SK-N-SH (cell line): ENCODE data around the gene FSIP1. TPM values are rescaled to one million over a fixed set of nuclear protein-coding genes. Genes with fewer than 3 reads are reported as not detected.

Experiments
- CTCF ChIA-PET: fragments of 300-600, 350-600 bp; formaldehyde crosslinking; extraction: SDS; loops from one replicate; lab custom pipeline; 2021; lab: Yijun Ruan, JAX
- POLR2A ChIA-PET: fragments of 350-600 bp; sonication (Branson Sonifier 250); formaldehyde crosslinking; extraction: SDS; loops from one replicate; lab custom pipeline; 2020; ENCODE audit warnings: antibody characterized with exemption, inconsistent platforms; lab: Yijun Ruan, JAX
- DNase-seq: peaks from one replicate; pipeline ENCODE4 v3.0.0; 2012
- H2AFZ ChIP-seq: fragments of 200-600 bp; sonication (generic); 2 replicates; pipeline ENCODE4 v1.8.1; 2016; ENCODE audit warnings: antibody characterized with exemption, mild to moderate bottlenecking, low read depth
- H3F3A ChIP-seq: fragments of 200-600 bp; sonication (generic); replicated peaks from 2 replicates; pipeline ENCODE3; 2016; ENCODE audit warnings: antibody characterized with exemption, mild to moderate bottlenecking; ENCODE audit not compliant: insufficient read depth
- H3K27ac ChIP-seq, 2 experiments: fragments of 200-500 bp in 1 of 2; fragments of 200-600 bp in 1 of 2; sonication (Bioruptor generic) in 1 of 2; sonication (generic), shearing (Covaris generic) in 1 of 2; 2 replicates each; pipeline versions ENCODE4 v1.5.1 to v1.6.1; 2014 to 2016; ENCODE audit warnings: low read depth in 2 of 2, inconsistent platforms in 1 of 2, low read length in 1 of 2, mild to moderate bottlenecking in 1 of 2, mixed read lengths in 1 of 2
- H3K27me3 ChIP-seq: fragments of 200-600 bp; sonication (generic), shearing (Covaris generic); 2 replicates; pipeline ENCODE4 v1.6.1; 2016; ENCODE audit warnings: mixed run types; ENCODE audit not compliant: insufficient read depth
- H3K36me3 ChIP-seq, 2 experiments: fragments of 200-500 bp in 1 of 2; fragments of 200-600 bp in 1 of 2; sonication (Bioruptor generic) in 1 of 2; sonication (generic) in 1 of 2; replicated peaks in 1 of 2; 2 replicates each; pipeline versions ENCODE3 to v1.5.1; 2014 to 2016; ENCODE audit warnings: low read length in 1 of 2, mild to moderate bottlenecking in 1 of 2; ENCODE audit not compliant: insufficient read depth in 2 of 2, control insufficient read depth in 1 of 2
- H3K4me1 ChIP-seq, 2 experiments: fragments of 200-500 bp in 1 of 2; fragments of 200-600 bp in 1 of 2; sonication (Bioruptor generic) in 1 of 2; sonication (generic), shearing (Covaris generic) in 1 of 2; 2 replicates each; pipeline versions ENCODE4 v1.5.1 to v1.6.1; 2014 to 2016; ENCODE audit warnings: low read depth in 1 of 2, low read length in 1 of 2, mixed run types in 1 of 2; ENCODE audit not compliant: insufficient read depth in 2 of 2, control insufficient read depth in 1 of 2
- H3K4me2 ChIP-seq: fragments of 200-600 bp; sonication (generic), shearing (Covaris generic); 2 replicates; pipeline ENCODE4 v1.6.1; 2017; ENCODE audit warnings: mixed run types
- H3K4me3 ChIP-seq, 2 experiments: fragments of 200-500 bp in 1 of 2; fragments of 200-600 bp in 1 of 2; sonication (Bioruptor generic) in 1 of 2; sonication (generic), shearing (Covaris generic) in 1 of 2; 2 replicates each; pipeline versions ENCODE4 v1.5.1 to v1.8.1; 2014 to 2016; ENCODE audit warnings: low read depth in 2 of 2, inconsistent platforms in 1 of 2, low read length in 1 of 2, mild to moderate bottlenecking in 1 of 2, mixed read lengths in 1 of 2, moderate library complexity in 1 of 2
- H3K79me2 ChIP-seq: fragments of 200-600 bp; sonication (generic); 2 replicates; pipeline ENCODE4 v1.8.1; 2017; ENCODE audit warnings: mild to moderate bottlenecking; ENCODE audit not compliant: insufficient read depth
- H3K9ac ChIP-seq: fragments of 200-600 bp; sonication (generic); 2 replicates; pipeline ENCODE4 v1.6.1; 2017; ENCODE audit warnings: mixed run types
- H3K9me2 ChIP-seq: fragments of 200-600 bp; sonication (generic); 2 replicates; pipeline ENCODE4 v1.6.1; 2017; ENCODE audit warnings: mixed run types
- H3K9me3 ChIP-seq: fragments of 200-600 bp; sonication (generic); 2 replicates; pipeline ENCODE4 v1.6.1; 2017; ENCODE audit warnings: mixed run types, mild to moderate bottlenecking, moderate library complexity
- H4K20me1 ChIP-seq: fragments of 200-600 bp; sonication (generic); 2 replicates; pipeline ENCODE4 v1.6.1; 2017; ENCODE audit warnings: mild to moderate bottlenecking, mixed run types; ENCODE audit not compliant: insufficient read depth
- CHD2 ChIP-seq: fragments of 150-350 bp; IDR thresholded peaks from 2 replicates; pipeline ENCODE4 v1.6.1; 2018; ENCODE audit warnings: low read length; ENCODE audit not compliant: partially characterized antibody
- FOSL2 ChIP-seq: IDR thresholded peaks from 2 replicates; pipeline ENCODE4 v1.4.0; 2012; ENCODE audit warnings: low read depth, mild to moderate bottlenecking, moderate library complexity, borderline replicate concordance
- MEF2A ChIP-seq: IDR thresholded peaks from 2 replicates; pipeline ENCODE4 v1.4.0; 2012; ENCODE audit warnings: low read depth, borderline replicate concordance
- NFIC ChIP-seq: IDR thresholded peaks from 2 replicates; pipeline ENCODE4 v1.4.0; 2012; ENCODE audit warnings: borderline replicate concordance
- RCOR1 ChIP-seq: fragments of 150-350 bp; IDR thresholded peaks from 2 replicates; pipeline ENCODE4 v1.6.1; 2017; ENCODE audit warnings: antibody characterized with exemption, low read length
- RFX5 ChIP-seq: IDR thresholded peaks from 2 replicates; pipeline ENCODE4 v1.6.1; 2012; ENCODE audit warnings: mild to moderate bottlenecking, improper control_type of control experiment, low read length
- RXRA ChIP-seq: IDR thresholded peaks from 2 replicates; pipeline ENCODE4 v1.4.0; 2012; ENCODE audit warnings: low read depth, mild to moderate bottlenecking, borderline replicate concordance
- SMC3 ChIP-seq: IDR thresholded peaks from 2 replicates; pipeline ENCODE4 v1.6.1; 2012; ENCODE audit warnings: low read depth, low read length, improper control_type of control experiment
- TAF1 ChIP-seq: IDR thresholded peaks from 2 replicates; pipeline ENCODE4 v1.6.1; 2012; ENCODE audit warnings: low read depth, mild to moderate bottlenecking, low read length, moderate library complexity, borderline replicate concordance
- TEAD4 ChIP-seq: IDR thresholded peaks from 2 replicates; pipeline ENCODE4 v1.4.0; 2012; ENCODE audit warnings: mild to moderate bottlenecking, borderline replicate concordance; ENCODE audit not compliant: insufficient read depth
- USF1 ChIP-seq: IDR thresholded peaks from 2 replicates; pipeline ENCODE4 v1.4.0; 2012; ENCODE audit warnings: low read depth, borderline replicate concordance
- YY1 ChIP-seq: IDR thresholded peaks from 2 replicates; pipeline ENCODE4 v1.4.0; 2012; ENCODE audit warnings: low read depth, mild to moderate bottlenecking
- ZBTB33 ChIP-seq: IDR thresholded peaks from 2 replicates; pipeline ENCODE4 v1.4.0; 2012; ENCODE audit warnings: low read depth, borderline replicate concordance
- WGBS: methylation state at CpG from one replicate; pipeline ENCODE4 v1.1.6; 2017; ENCODE audit warnings: low lambda C conversion rate; 5-methylcytosine and 5-hydroxymethylcytosine counted together
- polyA plus RNA-seq, 3 experiments: library from polyadenylated mRNA; depleted of rRNA; stranded (reverse); fragments of >200 nt; gene quantifications; 2 replicates each; pipeline ENCODE4 v1.2.3, GENCODE V29; 2012
- TF ChIP-seq, protein P1 (sequence below): IDR thresholded peaks from 2 replicates; pipeline ENCODE4; 2012
- TF ChIP-seq, protein P2 (sequence below): IDR thresholded peaks from 2 replicates; pipeline ENCODE4 v1.4.0; 2012; ENCODE audit warnings: low read depth
- TF ChIP-seq, protein P3 (sequence below): IDR thresholded peaks from 2 replicates; pipeline ENCODE4 v1.6.1; 2012; ENCODE audit warnings: mild to moderate bottlenecking, low read depth, low read length, moderate library complexity

FSIP1 gene
- polyA plus RNA-seq, 1 of the 3 experiments (the other 2 are of a cell fraction) = 0.43 TPM

GRCh38 chr15:39761006-39761405, 21.6 kb downstream of the FSIP1 start:
- H3K27me3 ChIP-seq = no peaks in the 10 kb centered on the region
- 89% methylated on average over 2 of the region's 2 CpGs for WGBS

More at GRCh38 chr15:39761006-39761405, 21.6 kb downstream of the FSIP1 start:
- Histone ChIP-seq H3K9me3 (no peaks in the 10 kb centered on the region), H3K27ac (no peak overlapping the region), H3K36me3 (no peaks in the 10 kb centered on the region), H3K4me1 (no peaks in the 10 kb centered on the region), H4K20me1 (no peaks in the 10 kb centered on the region), H3F3A (no peaks in the 10 kb centered on the region), H2AFZ (no peak overlapping the region), H3K4me2 (no peak overlapping the region), H3K9me2 (peaks cover 2% of the 10 kb centered on the region; the same call in 1 of the 2 replicates), H3K4me3 (no peak overlapping the region), H3K9ac (no peak overlapping the region), H3K79me2 (no peaks in the 10 kb centered on the region)
- no peak for DNase-seq
- ChIA-PET POLR2A (no interaction called here), CTCF (interaction anchor here (0.6 to 1.5 kb wide), 2 partner anchors 74 to 86 kb away, joined by 4 to 5 read pairs; no protein-coding TSS in a partner anchor)
- no peak for TF ChIP-seq FOSL2
- TF ChIP-seq TEAD4 = no peak
- no peak for TF ChIP-seq NFIC
- TF ChIP-seq RXRA = no peak
- TF ChIP-seq SMC3 = no peak
- TF ChIP-seq YY1 = no peak
- TF ChIP-seq, protein P1, sequence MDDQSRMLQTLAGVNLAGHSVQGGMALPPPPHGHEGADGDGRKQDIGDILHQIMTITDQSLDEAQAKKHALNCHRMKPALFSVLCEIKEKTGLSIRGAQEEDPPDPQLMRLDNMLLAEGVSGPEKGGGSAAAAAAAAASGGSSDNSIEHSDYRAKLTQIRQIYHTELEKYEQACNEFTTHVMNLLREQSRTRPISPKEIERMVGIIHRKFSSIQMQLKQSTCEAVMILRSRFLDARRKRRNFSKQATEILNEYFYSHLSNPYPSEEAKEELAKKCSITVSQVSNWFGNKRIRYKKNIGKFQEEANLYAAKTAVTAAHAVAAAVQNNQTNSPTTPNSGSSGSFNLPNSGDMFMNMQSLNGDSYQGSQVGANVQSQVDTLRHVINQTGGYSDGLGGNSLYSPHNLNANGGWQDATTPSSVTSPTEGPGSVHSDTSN = no peak
- TF ChIP-seq, protein P2, sequence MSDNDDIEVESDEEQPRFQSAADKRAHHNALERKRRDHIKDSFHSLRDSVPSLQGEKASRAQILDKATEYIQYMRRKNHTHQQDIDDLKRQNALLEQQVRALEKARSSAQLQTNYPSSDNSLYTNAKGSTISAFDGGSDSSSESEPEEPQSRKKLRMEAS = no peak
- TF ChIP-seq, protein P3, sequence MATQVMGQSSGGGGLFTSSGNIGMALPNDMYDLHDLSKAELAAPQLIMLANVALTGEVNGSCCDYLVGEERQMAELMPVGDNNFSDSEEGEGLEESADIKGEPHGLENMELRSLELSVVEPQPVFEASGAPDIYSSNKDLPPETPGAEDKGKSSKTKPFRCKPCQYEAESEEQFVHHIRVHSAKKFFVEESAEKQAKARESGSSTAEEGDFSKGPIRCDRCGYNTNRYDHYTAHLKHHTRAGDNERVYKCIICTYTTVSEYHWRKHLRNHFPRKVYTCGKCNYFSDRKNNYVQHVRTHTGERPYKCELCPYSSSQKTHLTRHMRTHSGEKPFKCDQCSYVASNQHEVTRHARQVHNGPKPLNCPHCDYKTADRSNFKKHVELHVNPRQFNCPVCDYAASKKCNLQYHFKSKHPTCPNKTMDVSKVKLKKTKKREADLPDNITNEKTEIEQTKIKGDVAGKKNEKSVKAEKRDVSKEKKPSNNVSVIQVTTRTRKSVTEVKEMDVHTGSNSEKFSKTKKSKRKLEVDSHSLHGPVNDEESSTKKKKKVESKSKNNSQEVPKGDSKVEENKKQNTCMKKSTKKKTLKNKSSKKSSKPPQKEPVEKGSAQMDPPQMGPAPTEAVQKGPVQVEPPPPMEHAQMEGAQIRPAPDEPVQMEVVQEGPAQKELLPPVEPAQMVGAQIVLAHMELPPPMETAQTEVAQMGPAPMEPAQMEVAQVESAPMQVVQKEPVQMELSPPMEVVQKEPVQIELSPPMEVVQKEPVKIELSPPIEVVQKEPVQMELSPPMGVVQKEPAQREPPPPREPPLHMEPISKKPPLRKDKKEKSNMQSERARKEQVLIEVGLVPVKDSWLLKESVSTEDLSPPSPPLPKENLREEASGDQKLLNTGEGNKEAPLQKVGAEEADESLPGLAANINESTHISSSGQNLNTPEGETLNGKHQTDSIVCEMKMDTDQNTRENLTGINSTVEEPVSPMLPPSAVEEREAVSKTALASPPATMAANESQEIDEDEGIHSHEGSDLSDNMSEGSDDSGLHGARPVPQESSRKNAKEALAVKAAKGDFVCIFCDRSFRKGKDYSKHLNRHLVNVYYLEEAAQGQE = no peak
- TF ChIP-seq CHD2 = no peak
- TF ChIP-seq TAF1 = no peak
- no peak for TF ChIP-seq ZBTB33
- TF ChIP-seq RCOR1 = no peak
- TF ChIP-seq RFX5 = no peak
- TF ChIP-seq MEF2A = no peak
- TF ChIP-seq USF1 = no peak
